Neural cell (in vitro differentiated cells): ENCODE results near the gene USP13. TPM values are rescaled to one million over a fixed set of nuclear protein-coding genes. Genes with fewer than 3 reads are reported as not detected.

Experiments
- H2AFZ ChIP-seq: fragments of 200-600, 300-800 bp; sonication (generic), shearing (Covaris generic); 2 replicates; pipeline ENCODE4 v1.6.0; 2014; ENCODE audit warnings: low read depth, mild to moderate bottlenecking, antibody characterized with exemption, low read length, moderate library complexity
- H3F3A ChIP-seq: fragments of 200-600 bp; shearing (Covaris generic); 2 replicates; pipeline ENCODE4 v1.6.1; 2016; ENCODE audit warnings: mild to moderate bottlenecking, moderate library complexity, mixed read lengths, antibody characterized with exemption, low read length; ENCODE audit not compliant: insufficient read depth, poor library complexity, severe bottlenecking
- H3K27ac ChIP-seq: fragments of 200-600, 300-800 bp; sonication (generic), shearing (Covaris generic); 2 replicates; pipeline ENCODE4 v1.5.1; 2014; ENCODE audit warnings: mild to moderate bottlenecking, low read length, moderate library complexity
- H3K27me3 ChIP-seq: fragments of 300-800, 200-600 bp; sonication (generic), shearing (Covaris generic); 2 replicates; pipeline ENCODE4 v1.6.0; 2014; ENCODE audit warnings: mild to moderate bottlenecking, low read depth, low read length, moderate library complexity; ENCODE audit not compliant: insufficient read depth
- H3K36me3 ChIP-seq: fragments of 300-800, 200-600 bp; sonication (generic), shearing (Covaris generic); 2 replicates; pipeline ENCODE4 v1.5.1; 2014; ENCODE audit warnings: mild to moderate bottlenecking, antibody characterized with exemption, low read length, moderate library complexity; ENCODE audit not compliant: insufficient read depth
- H3K4me2 ChIP-seq: fragments of 300-800, 200-600 bp; sonication (generic), shearing (Covaris generic); 2 replicates; pipeline ENCODE4 v1.6.0; 2014; ENCODE audit warnings: mild to moderate bottlenecking, low read length
- H3K4me3 ChIP-seq: fragments of 300-800, 200-600 bp; sonication (generic), shearing (Covaris generic); 2 replicates; pipeline ENCODE4 v1.5.1; 2014; ENCODE audit warnings: mild to moderate bottlenecking, low read length, moderate library complexity
- H3K79me2 ChIP-seq: fragments of 200-600 bp; shearing (Covaris generic); replicated peaks from 2 replicates; pipeline ENCODE4 v1.6.0; 2014; ENCODE audit warnings: mild to moderate bottlenecking, low read length, moderate library complexity; ENCODE audit not compliant: insufficient read depth
- H3K9ac ChIP-seq: fragments of 300-800, 200-600 bp; sonication (generic), shearing (Covaris generic); 2 replicates; pipeline ENCODE4 v1.6.1; 2016; ENCODE audit warnings: mild to moderate bottlenecking, low read length, mixed read lengths
- H3K9me2 ChIP-seq: fragments of 200-600 bp; shearing (Covaris generic); 2 replicates; pipeline ENCODE4 v1.6.1; 2016; ENCODE audit warnings: mild to moderate bottlenecking, low read length, mixed read lengths; ENCODE audit not compliant: insufficient read depth
- H3K9me3 ChIP-seq: fragments of 200-600, 300-800 bp; sonication (generic), shearing (Covaris generic); 2 replicates; pipeline ENCODE4 v1.6.1; 2016; ENCODE audit warnings: mild to moderate bottlenecking, mixed run types, low read length, moderate library complexity, mixed read lengths
- H4K20me1 ChIP-seq: fragments of 200-600 bp; shearing (Covaris generic); 2 replicates; pipeline ENCODE4 v1.6.1; 2016; ENCODE audit warnings: mild to moderate bottlenecking, mixed run types; ENCODE audit not compliant: insufficient read depth
- EP300 ChIP-seq: fragments of 450-650 bp; conservative IDR thresholded peaks from 2 replicates; pipeline ENCODE4 v1.6.1; 2014; ENCODE audit warnings: antibody characterized with exemption, mild to moderate bottlenecking, moderate library complexity; ENCODE audit not compliant: poor library complexity, severe bottlenecking
- EZH2 ChIP-seq: fragments of 200-600, 300-800 bp; shearing (Covaris generic), sonication (generic); IDR thresholded peaks from 2 replicates; pipeline ENCODE4 v1.6.1; 2014; ENCODE audit warnings: antibody characterized with exemption, low read length, borderline replicate concordance, mild to moderate bottlenecking; ENCODE audit not compliant: insufficient read depth, poor library complexity, severe bottlenecking
- MXI1 ChIP-seq: fragments of 450-650 bp; conservative IDR thresholded peaks from 2 replicates; pipeline ENCODE4 v1.6.1; 2014; ENCODE audit warnings: antibody characterized with exemption, mild to moderate bottlenecking; ENCODE audit not compliant: poor library complexity, severe bottlenecking
- POLR2AphosphoS5 ChIP-seq: IDR thresholded peaks from 2 replicates; pipeline ENCODE4 v1.6.1; 2012
- RAD21 ChIP-seq: fragments of 450-650 bp; conservative IDR thresholded peaks from 2 replicates; pipeline ENCODE4 v1.6.1; 2014; ENCODE audit warnings: antibody characterized with exemption, mild to moderate bottlenecking, moderate library complexity
- SMC3 ChIP-seq: fragments of 450-650 bp; conservative IDR thresholded peaks from 2 replicates; pipeline ENCODE4 v1.6.1; 2014; ENCODE audit warnings: antibody characterized with exemption, mild to moderate bottlenecking, moderate library complexity; ENCODE audit not compliant: poor library complexity
- TAF1 ChIP-seq: IDR thresholded peaks from 2 replicates; pipeline ENCODE4 v1.6.1; 2012; ENCODE audit warnings: low read depth
- polyA plus RNA-seq: library from polyadenylated mRNA; depleted of rRNA; stranded (reverse); fragments of >200 nt; gene quantifications from 2 replicates; pipeline ENCODE4 v1.2.3, GENCODE V29; 2014
- TF ChIP-seq, protein P1 (sequence below): fragments of 450-650 bp; IDR thresholded peaks from 2 replicates; pipeline ENCODE4 v1.5.1; 2014; ENCODE audit warnings: antibody characterized with exemption, mild to moderate bottlenecking, moderate library complexity; ENCODE audit not compliant: poor library complexity, severe bottlenecking
- TF ChIP-seq, protein P2 (sequence below): IDR thresholded peaks from 2 replicates; pipeline ENCODE4 v1.6.1; 2012; ENCODE audit warnings: borderline replicate concordance

Gene USP13
- polyA plus RNA-seq, 1 donor from 2014 or later: 3.8 TPM

- Histone ChIP-seq H3K27me3 (no peaks in the 10 kb centered on the region), H3K9me2 (no peaks in the 10 kb centered on the region), H3K4me3 (no peak overlapping the region), H3K27ac (no peak overlapping the region), H4K20me1 (no peaks in the 10 kb centered on the region), H3K36me3 (no peaks in the 10 kb centered on the region), H3F3A (no peaks in the 10 kb centered on the region), H3K9me3 (no peaks in the 10 kb centered on the region), H3K79me2 (peaks cover 5% of the 10 kb centered on the region), H2AFZ (no peak overlapping the region), H3K9ac (no peak overlapping the region), H3K4me2 (no peak overlapping the region)
- no peak for TF ChIP-seq RAD21
- TF ChIP-seq, protein P1, sequence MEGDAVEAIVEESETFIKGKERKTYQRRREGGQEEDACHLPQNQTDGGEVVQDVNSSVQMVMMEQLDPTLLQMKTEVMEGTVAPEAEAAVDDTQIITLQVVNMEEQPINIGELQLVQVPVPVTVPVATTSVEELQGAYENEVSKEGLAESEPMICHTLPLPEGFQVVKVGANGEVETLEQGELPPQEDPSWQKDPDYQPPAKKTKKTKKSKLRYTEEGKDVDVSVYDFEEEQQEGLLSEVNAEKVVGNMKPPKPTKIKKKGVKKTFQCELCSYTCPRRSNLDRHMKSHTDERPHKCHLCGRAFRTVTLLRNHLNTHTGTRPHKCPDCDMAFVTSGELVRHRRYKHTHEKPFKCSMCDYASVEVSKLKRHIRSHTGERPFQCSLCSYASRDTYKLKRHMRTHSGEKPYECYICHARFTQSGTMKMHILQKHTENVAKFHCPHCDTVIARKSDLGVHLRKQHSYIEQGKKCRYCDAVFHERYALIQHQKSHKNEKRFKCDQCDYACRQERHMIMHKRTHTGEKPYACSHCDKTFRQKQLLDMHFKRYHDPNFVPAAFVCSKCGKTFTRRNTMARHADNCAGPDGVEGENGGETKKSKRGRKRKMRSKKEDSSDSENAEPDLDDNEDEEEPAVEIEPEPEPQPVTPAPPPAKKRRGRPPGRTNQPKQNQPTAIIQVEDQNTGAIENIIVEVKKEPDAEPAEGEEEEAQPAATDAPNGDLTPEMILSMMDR: no peak
- no peak for TF ChIP-seq EP300
- TF ChIP-seq MXI1: no peak
- TF ChIP-seq TAF1: no peak
- no peak for TF ChIP-seq EZH2
- TF ChIP-seq SMC3: no peak
- no peak for TF ChIP-seq POLR2AphosphoS5
- TF ChIP-seq, protein P2, sequence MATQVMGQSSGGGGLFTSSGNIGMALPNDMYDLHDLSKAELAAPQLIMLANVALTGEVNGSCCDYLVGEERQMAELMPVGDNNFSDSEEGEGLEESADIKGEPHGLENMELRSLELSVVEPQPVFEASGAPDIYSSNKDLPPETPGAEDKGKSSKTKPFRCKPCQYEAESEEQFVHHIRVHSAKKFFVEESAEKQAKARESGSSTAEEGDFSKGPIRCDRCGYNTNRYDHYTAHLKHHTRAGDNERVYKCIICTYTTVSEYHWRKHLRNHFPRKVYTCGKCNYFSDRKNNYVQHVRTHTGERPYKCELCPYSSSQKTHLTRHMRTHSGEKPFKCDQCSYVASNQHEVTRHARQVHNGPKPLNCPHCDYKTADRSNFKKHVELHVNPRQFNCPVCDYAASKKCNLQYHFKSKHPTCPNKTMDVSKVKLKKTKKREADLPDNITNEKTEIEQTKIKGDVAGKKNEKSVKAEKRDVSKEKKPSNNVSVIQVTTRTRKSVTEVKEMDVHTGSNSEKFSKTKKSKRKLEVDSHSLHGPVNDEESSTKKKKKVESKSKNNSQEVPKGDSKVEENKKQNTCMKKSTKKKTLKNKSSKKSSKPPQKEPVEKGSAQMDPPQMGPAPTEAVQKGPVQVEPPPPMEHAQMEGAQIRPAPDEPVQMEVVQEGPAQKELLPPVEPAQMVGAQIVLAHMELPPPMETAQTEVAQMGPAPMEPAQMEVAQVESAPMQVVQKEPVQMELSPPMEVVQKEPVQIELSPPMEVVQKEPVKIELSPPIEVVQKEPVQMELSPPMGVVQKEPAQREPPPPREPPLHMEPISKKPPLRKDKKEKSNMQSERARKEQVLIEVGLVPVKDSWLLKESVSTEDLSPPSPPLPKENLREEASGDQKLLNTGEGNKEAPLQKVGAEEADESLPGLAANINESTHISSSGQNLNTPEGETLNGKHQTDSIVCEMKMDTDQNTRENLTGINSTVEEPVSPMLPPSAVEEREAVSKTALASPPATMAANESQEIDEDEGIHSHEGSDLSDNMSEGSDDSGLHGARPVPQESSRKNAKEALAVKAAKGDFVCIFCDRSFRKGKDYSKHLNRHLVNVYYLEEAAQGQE: no peak
Measured at GRCh38 chr3:179676081-179676480, 23.2 kb downstream of the USP13 start.

DNA sequence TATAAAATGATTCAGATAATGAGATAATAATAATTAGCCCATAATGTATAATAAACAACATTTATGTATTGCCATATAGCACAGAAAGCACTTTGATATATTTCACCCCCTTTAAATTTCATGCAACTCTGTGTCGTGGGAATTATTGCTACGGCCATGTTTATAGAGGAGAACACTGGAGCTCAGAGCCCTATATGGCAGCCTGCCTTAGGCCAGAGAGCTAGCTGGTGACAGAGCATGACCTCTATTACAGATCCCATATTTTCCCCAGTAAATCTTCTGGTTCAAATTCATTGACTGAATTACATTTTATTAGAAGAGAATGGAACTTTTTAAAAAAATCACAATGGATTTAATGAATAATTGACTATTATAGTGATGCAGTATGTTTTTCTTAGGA, 25.0 kb downstream of the USP13 start:
- no peak for TF ChIP-seq SMC3
- H3K79me2 ChIP-seq: peaks cover 5% of the 10 kb centered on the region

More for the DNA sequence above, 25.0 kb downstream of the USP13 start:
- Histone ChIP-seq H4K20me1 (no peaks in the 10 kb centered on the region), H3K27ac (no peak overlapping the region), H3K9me2 (no peaks in the 10 kb centered on the region), H3K27me3 (no peaks in the 10 kb centered on the region), H3K9ac (no peak overlapping the region), H3K4me3 (no peak overlapping the region), H3F3A (no peaks in the 10 kb centered on the region), H3K36me3 (no peaks in the 10 kb centered on the region), H3K9me3 (no peaks in the 10 kb centered on the region), H2AFZ (no peak overlapping the region), H3K4me2 (no peak overlapping the region)
